ENCODE measurements around the gene HBP1. TPM values are rescaled to one million over a fixed set of nuclear protein-coding genes. Genes with fewer than 3 reads are reported as not detected.
"Not testable (repeated sequence)": the region's sequence is repeated elsewhere in the genome, so short reads cannot be mapped to it uniquely, and the experiment has no call there.

The HBP1 gene
- total and polyA plus RNA-seq, 2 donors = 68.2 to 146 TPM

- no peaks in the 10 kb centered on the region for H3K4me1 ChIP-seq (ENCODE audit: insufficient read depth)
- no peaks in the 10 kb centered on the region for H3K36me3 ChIP-seq (ENCODE audit: insufficient read depth)
- WGBS = 28% methylated on average over 3 of the region's 3 CpGs
- no peak overlapping the region for H3K4me3 ChIP-seq (ENCODE audit: low read depth, low read length)
- DNase-seq (ENCODE audit: extremely low spot score) = no peak
- peak overlapping the region; percentile 23 for H3K27ac ChIP-seq (ENCODE audit: low read depth)
Observed at GRCh38 chr7:107147464-107148393, 21.1 kb upstream of the HBP1 start.

- Histone ChIP-seq H3K27ac (ENCODE audit: low read depth) (no peak overlapping the region), H3K4me1 (ENCODE audit: insufficient read depth) (no peaks in the 10 kb centered on the region), H3K36me3 (ENCODE audit: insufficient read depth) (no peaks in the 10 kb centered on the region), H3K4me3 (ENCODE audit: low read depth, low read length) (no peak overlapping the region)
- WGBS = 95% methylated on average over 2 of the region's 2 CpGs
- DNase-seq (ENCODE audit: extremely low spot score) = no peak
Observed at GRCh38 chr7:107148721-107149120, 20.1 kb upstream of the HBP1 start.

GRCh38 chr7:107149863-107150262 is 18.9 kb upstream of the HBP1 start:
- no peak for DNase-seq (ENCODE audit: extremely low spot score)
- H3K27ac ChIP-seq (ENCODE audit: low read depth) = no peak overlapping the region
- no peak overlapping the region for H3K4me3 ChIP-seq (ENCODE audit: low read depth, low read length)
- WGBS = 74% methylated on average over 1 of the region's 1 CpG
- H3K36me3 ChIP-seq (ENCODE audit: insufficient read depth) = no peaks in the 10 kb centered on the region
- no peaks in the 10 kb centered on the region for H3K4me1 ChIP-seq (ENCODE audit: insufficient read depth)

GRCh38 chr7:107150375-107151073 is 18.3 kb upstream of the HBP1 start:
- H3K36me3 ChIP-seq (ENCODE audit: insufficient read depth) = no peaks in the 10 kb centered on the region
- WGBS = 21% methylated on average over 4 of the region's 4 CpGs
- H3K27ac ChIP-seq (ENCODE audit: low read depth) = no peak overlapping the region
- DNase-seq (ENCODE audit: extremely low spot score) = peak; percentile 64
- H3K4me1 ChIP-seq (ENCODE audit: insufficient read depth) = no peaks in the 10 kb centered on the region
- H3K4me3 ChIP-seq (ENCODE audit: low read depth, low read length) = no peak overlapping the region

- Histone ChIP-seq H3K4me1 (ENCODE audit: insufficient read depth) (no peaks in the 10 kb centered on the region), H3K27ac (ENCODE audit: low read depth) (no peak overlapping the region), H3K4me3 (ENCODE audit: low read depth, low read length) (no peak overlapping the region), H3K36me3 (ENCODE audit: insufficient read depth) (no peaks in the 10 kb centered on the region)
- 92% methylated on average over 7 of the region's 7 CpGs for WGBS
- DNase-seq (ENCODE audit: extremely low spot score) = no peak
Observed at GRCh38 chr7:107151538-107151937, 17.3 kb upstream of the HBP1 start.

- 73% methylated on average over 4 of the region's 4 CpGs for WGBS
- Histone ChIP-seq H3K4me1 (ENCODE audit: insufficient read depth) (no peaks in the 10 kb centered on the region), H3K36me3 (ENCODE audit: insufficient read depth) (no peaks in the 10 kb centered on the region), H3K27ac (ENCODE audit: low read depth) (no peak overlapping the region), H3K4me3 (ENCODE audit: low read depth, low read length) (no peak overlapping the region)
- no peak for DNase-seq (ENCODE audit: extremely low spot score)
Observed at GRCh38 chr7:107152011-107152410, 16.8 kb upstream of the HBP1 start.

GRCh38 chr7:107154826-107155225 is 14.0 kb upstream of the HBP1 start:
- H3K4me1 ChIP-seq (ENCODE audit: insufficient read depth) = no peaks in the 10 kb centered on the region
- 97% methylated on average over 6 of the region's 6 CpGs for WGBS
- no peak overlapping the region for H3K4me3 ChIP-seq (ENCODE audit: low read depth, low read length)
- DNase-seq (ENCODE audit: extremely low spot score) = no peak
- H3K36me3 ChIP-seq (ENCODE audit: insufficient read depth) = peaks cover 1% of the 10 kb centered on the region
- H3K27ac ChIP-seq (ENCODE audit: low read depth) = no peak overlapping the region

- H3K4me1 ChIP-seq (ENCODE audit: insufficient read depth); H3K36me3 ChIP-seq (ENCODE audit: insufficient read depth); H3K4me3 ChIP-seq (ENCODE audit: low read depth, low read length); DNase-seq (ENCODE audit: extremely low spot score); H3K27ac ChIP-seq (ENCODE audit: low read depth): not testable (repeated sequence)
- WGBS = 95% methylated on average over 3 of the region's 3 CpGs
Observed at GRCh38 chr7:107155726-107156125, 13.1 kb upstream of the HBP1 start.

GRCh38 chr7:107157091-107157490 is 11.7 kb upstream of the HBP1 start:
- Histone ChIP-seq H3K4me1 (ENCODE audit: insufficient read depth) (no peaks in the 10 kb centered on the region), H3K27ac (ENCODE audit: low read depth) (no peak overlapping the region), H3K36me3 (ENCODE audit: insufficient read depth) (peaks cover 1% of the 10 kb centered on the region), H3K4me3 (ENCODE audit: low read depth, low read length) (no peak overlapping the region)
- whole genome bisulfite sequencing = 95% methylated on average over 7 of the region's 7 CpGs
- no peak for DNase-seq (ENCODE audit: extremely low spot score)

GRCh38 chr7:107158028-107158427 is 10.8 kb upstream of the HBP1 start:
- no peak overlapping the region for H3K4me3 ChIP-seq (ENCODE audit: low read depth, low read length)
- H3K4me1 ChIP-seq (ENCODE audit: insufficient read depth) = no peaks in the 10 kb centered on the region
- H3K27ac ChIP-seq (ENCODE audit: low read depth) = no peak overlapping the region
- no peak for DNase-seq (ENCODE audit: extremely low spot score)
- H3K36me3 ChIP-seq (ENCODE audit: insufficient read depth) = peaks cover 1% of the 10 kb centered on the region
- 86% methylated on average over 2 of the region's 2 CpGs for WGBS

- H3K4me1 ChIP-seq (ENCODE audit: insufficient read depth) = no peaks in the 10 kb centered on the region
- no peak overlapping the region for H3K27ac ChIP-seq (ENCODE audit: low read depth)
- WGBS = 74% methylated on average over 2 of the region's 2 CpGs
- H3K36me3 ChIP-seq (ENCODE audit: insufficient read depth) = peaks cover 1% of the 10 kb centered on the region
- DNase-seq (ENCODE audit: extremely low spot score) = no peak
- no peak overlapping the region for H3K4me3 ChIP-seq (ENCODE audit: low read depth, low read length)
Observed at GRCh38 chr7:107160389-107160788, 8.4 kb upstream of the HBP1 start.

GRCh38 chr7:107161415-107161814 is 7.4 kb upstream of the HBP1 start:
- Histone ChIP-seq H3K4me3 (ENCODE audit: low read depth, low read length) (no peak overlapping the region), H3K36me3 (ENCODE audit: insufficient read depth) (peaks cover 1% of the 10 kb centered on the region), H3K27ac (ENCODE audit: low read depth) (no peak overlapping the region), H3K4me1 (ENCODE audit: insufficient read depth) (no peaks in the 10 kb centered on the region)
- DNase-seq (ENCODE audit: extremely low spot score) = no peak
- WGBS = 88% methylated on average over 3 of the region's 3 CpGs

- H3K36me3 ChIP-seq (ENCODE audit: insufficient read depth) = peaks cover 1% of the 10 kb centered on the region
- H3K4me1 ChIP-seq (ENCODE audit: insufficient read depth) = no peaks in the 10 kb centered on the region
- WGBS = 75% methylated on average over 5 of the region's 5 CpGs
- no peak for DNase-seq (ENCODE audit: extremely low spot score)
- no peak overlapping the region for H3K4me3 ChIP-seq (ENCODE audit: low read depth, low read length)
- H3K27ac ChIP-seq (ENCODE audit: low read depth) = no peak overlapping the region
Observed at GRCh38 chr7:107162475-107162874, 6.3 kb upstream of the HBP1 start.

GRCh38 chr7:107164092-107164491 is 4.7 kb upstream of the HBP1 start:
- Histone ChIP-seq H3K27ac (ENCODE audit: low read depth) (no peak overlapping the region), H3K4me3 (ENCODE audit: low read depth, low read length) (no peak overlapping the region), H3K36me3 (ENCODE audit: insufficient read depth) (no peaks in the 10 kb centered on the region), H3K4me1 (ENCODE audit: insufficient read depth) (no peaks in the 10 kb centered on the region)
- DNase-seq (ENCODE audit: extremely low spot score) = no peak
- 46% methylated on average over 2 of the region's 2 CpGs for WGBS

Data from urinary bladder (tissue), 4 donors.